HK-2 (cell line): Measurements from ENCODE around the gene S100A1.
"Not testable (repeated sequence)": the region's sequence is repeated elsewhere in the genome, so short reads cannot be mapped to it uniquely, and the experiment has no call there.

Experiments
- DNase-seq: peaks from one replicate; pipeline ENCODE4 v3.0.0-alpha.2; 2018; ENCODE audit not compliant: unreplicated experiment

S100A1 gene

GRCh38 chr1:153627715-153628626, at the start of gene S100A1:
TSS of gene S100A1 (plus strand) at chr1:153628434. CDS start at chr1:153630522, 2,088 bp downstream.
- no peak for DNase-seq

GRCh38 chr1:153578490-153578889, 49.7 kb upstream of the S100A1 start:
- no peak for DNase-seq

GRCh38 chr1:153578936-153579335, 49.3 kb upstream of the S100A1 start:
- DNase-seq = no peak

- DNase-seq = not testable (repeated sequence)
Measured at GRCh38 chr1:153582836-153583235, 45.4 kb upstream of the S100A1 start.

GRCh38 chr1:153583514-153583913, 44.7 kb upstream of the S100A1 start:
- DNase-seq = not testable (repeated sequence)

- no peak for DNase-seq
Measured at GRCh38 chr1:153583976-153584375, 44.3 kb upstream of the S100A1 start.

GRCh38 chr1:153585006-153585405, 43.2 kb upstream of the S100A1 start:
- no peak for DNase-seq

GRCh38 chr1:153586347-153586746, 41.9 kb upstream of the S100A1 start:
- no peak for DNase-seq

- DNase-seq = no peak
Measured at GRCh38 chr1:153587314-153587713, 40.9 kb upstream of the S100A1 start.

GRCh38 chr1:153588033-153588432, 40.2 kb upstream of the S100A1 start:
- not testable (repeated sequence) for DNase-seq

- no peak for DNase-seq
Measured at GRCh38 chr1:153588482-153588881, 39.8 kb upstream of the S100A1 start.

- no peak for DNase-seq
Measured at GRCh38 chr1:153592748-153593147, 35.5 kb upstream of the S100A1 start.

GRCh38 chr1:153597206-153597605, 31.0 kb upstream of the S100A1 start:
- DNase-seq = no peak

- no peak for DNase-seq
Measured at GRCh38 chr1:153598309-153599172, 29.7 kb upstream of the S100A1 start.

- no peak for DNase-seq
Measured at GRCh38 chr1:153599847-153600246, 28.4 kb upstream of the S100A1 start.

GRCh38 chr1:153602749-153603148, 25.5 kb upstream of the S100A1 start:
- no peak for DNase-seq

- no peak for DNase-seq
Measured at GRCh38 chr1:153606194-153606593, 22.0 kb upstream of the S100A1 start.

- no peak for DNase-seq
Measured at GRCh38 chr1:153607381-153607780, 20.9 kb upstream of the S100A1 start.

GRCh38 chr1:153608089-153608682, 20.0 kb upstream of the S100A1 start:
- DNase-seq = no peak

GRCh38 chr1:153608742-153609584, 19.3 kb upstream of the S100A1 start:
- DNase-seq = peak; percentile 93

- no peak for DNase-seq
Measured at GRCh38 chr1:153609585-153609907, 18.7 kb upstream of the S100A1 start.
